HEK293 (cell line): ENCODE data around the gene AZGP1.
"Not testable (repeated sequence)": the region's sequence is repeated elsewhere in the genome, so short reads cannot be mapped to it uniquely, and the experiment has no call there.

Experiments used
- CTCF ChIA-PET: fragments of 350-600 bp; formaldehyde crosslinking; extraction: SDS; loops from one replicate; lab custom pipeline; 2021; ENCODE audit warnings: antibody characterized with exemption; lab: Yijun Ruan, JAX
- POLR2A ChIA-PET: fragments of 300-600 bp; formaldehyde crosslinking; extraction: SDS; loops from one replicate; lab custom pipeline; 2020; ENCODE audit warnings: antibody characterized with exemption, inconsistent platforms; lab: Yijun Ruan, JAX
- H3K27ac ChIP-seq: fragments of 200-500 bp; sonication (Bioruptor generic); 2 replicates; pipeline ENCODE4 v1.5.1; 2014; ENCODE audit warnings: low read depth, low read length, control low read depth, inconsistent platforms; ENCODE audit errors: extremely low read depth
- H3K36me3 ChIP-seq, 2 experiments: fragments of 200-500 bp in 1 of 2; sonication (Bioruptor generic) in 1 of 2; 1 replicate in 1 of 2; 2 replicates in 1 of 2; pipeline ENCODE4 v1.5.1; 2014 to 2017; ENCODE audit warnings: inconsistent platforms in 2 of 2, low read length in 2 of 2; ENCODE audit not compliant: control insufficient read depth in 2 of 2, insufficient read depth in 1 of 2
- H3K4me1 ChIP-seq: fragments of 200-500 bp; sonication (Bioruptor generic); 2 replicates; pipeline ENCODE4 v1.5.1; 2014; ENCODE audit warnings: mild to moderate bottlenecking, low read length, inconsistent platforms; ENCODE audit not compliant: control insufficient read depth, insufficient read depth
- H3K4me3 ChIP-seq: 2 replicates; pipeline ENCODE4 v1.5.1; 2011; ENCODE audit warnings: low read depth, mild to moderate bottlenecking, control low read depth, low read length, moderate library complexity
- H3K9me3 ChIP-seq: fragments of 200-500 bp; sonication (Bioruptor generic); 2 replicates; pipeline ENCODE4 v1.5.1; 2014; ENCODE audit warnings: low read depth, low read length, inconsistent platforms; ENCODE audit not compliant: control insufficient read depth, insufficient read depth
- AEBP2 ChIP-seq: fragments of 450-650 bp; formaldehyde crosslinking; IDR thresholded peaks from 2 replicates; pipeline ENCODE4 v1.5.1; 2016; ENCODE audit warnings: missing biosample characterization, missing genetic modification characterization, borderline replicate concordance
- GLI4 ChIP-seq: fragments of 450-650 bp; formaldehyde crosslinking; IDR thresholded peaks from 2 replicates; pipeline ENCODE4 v1.5.1; 2016; ENCODE audit warnings: missing biosample characterization, missing genetic modification characterization
- GLIS2 ChIP-seq: fragments of 450-650 bp; formaldehyde crosslinking; IDR thresholded peaks from 2 replicates; pipeline ENCODE4 v1.5.1; 2016; ENCODE audit warnings: missing biosample characterization, missing genetic modification characterization
- KLF1 ChIP-seq: fragments of 450-650 bp; formaldehyde crosslinking; IDR thresholded peaks from 2 replicates; pipeline ENCODE4 v1.5.1; 2016; ENCODE audit warnings: missing biosample characterization, missing genetic modification characterization
- KLF7 ChIP-seq: fragments of 450-650 bp; formaldehyde crosslinking; IDR thresholded peaks from 2 replicates; pipeline ENCODE4 v1.5.1; 2016; ENCODE audit warnings: missing biosample characterization, missing genetic modification characterization, borderline replicate concordance
- OVOL3 ChIP-seq: fragments of 450-650 bp; formaldehyde crosslinking; IDR thresholded peaks from 2 replicates; pipeline ENCODE4 v1.5.1; 2016; ENCODE audit warnings: missing biosample characterization, missing genetic modification characterization
- SCRT1 ChIP-seq: fragments of 450-650 bp; formaldehyde crosslinking; IDR thresholded peaks from 2 replicates; pipeline ENCODE4 v1.5.1; 2016; ENCODE audit warnings: missing biosample characterization, missing genetic modification characterization, borderline replicate concordance
- ZBTB11 ChIP-seq: fragments of 450-650 bp; formaldehyde crosslinking; conservative IDR thresholded peaks from 2 replicates; pipeline ENCODE4 v1.5.1; 2016; ENCODE audit warnings: low read depth, missing biosample characterization, missing genetic modification characterization
- ZBTB48 ChIP-seq: fragments of 450-650 bp; formaldehyde crosslinking; IDR thresholded peaks from 2 replicates; pipeline ENCODE4 v1.5.1; 2016; ENCODE audit warnings: missing biosample characterization, missing genetic modification characterization
- ZNF121 ChIP-seq: fragments of 450-650 bp; formaldehyde crosslinking; IDR thresholded peaks from 2 replicates; pipeline ENCODE4 v1.5.1; 2016; ENCODE audit warnings: missing biosample characterization, missing genetic modification characterization
- ZNF133 ChIP-seq: fragments of 450-650 bp; formaldehyde crosslinking; IDR thresholded peaks from 2 replicates; pipeline ENCODE4 v1.5.1; 2016; ENCODE audit warnings: missing biosample characterization, missing genetic modification characterization
- ZNF140 ChIP-seq: fragments of 450-650 bp; formaldehyde crosslinking; IDR thresholded peaks from 2 replicates; pipeline ENCODE4 v1.5.1; 2016; ENCODE audit warnings: missing biosample characterization, missing genetic modification characterization
- ZNF155 ChIP-seq: fragments of 450-650 bp; formaldehyde crosslinking; IDR thresholded peaks from 2 replicates; pipeline ENCODE4 v1.5.1; 2016; ENCODE audit warnings: missing biosample characterization, missing genetic modification characterization
- ZNF169 ChIP-seq: fragments of 450-650 bp; formaldehyde crosslinking; IDR thresholded peaks from 2 replicates; pipeline ENCODE4 v1.5.1; 2016; ENCODE audit warnings: missing biosample characterization, missing genetic modification characterization
- ZNF350 ChIP-seq: fragments of 450-650 bp; formaldehyde crosslinking; IDR thresholded peaks from 2 replicates; pipeline ENCODE4 v1.5.0; 2017; ENCODE audit warnings: missing biosample characterization, mild to moderate bottlenecking, missing genetic modification characterization
- ZNF354C ChIP-seq: fragments of 450-650 bp; formaldehyde crosslinking; IDR thresholded peaks from 2 replicates; pipeline ENCODE4 v1.5.1; 2016; ENCODE audit warnings: missing biosample characterization, missing genetic modification characterization, low read depth, borderline replicate concordance
- ZNF555 ChIP-seq: fragments of 450-650 bp; formaldehyde crosslinking; conservative IDR thresholded peaks from 2 replicates; pipeline ENCODE4 v1.5.1; 2017; ENCODE audit warnings: missing biosample characterization, mild to moderate bottlenecking, missing genetic modification characterization, inconsistent platforms
- ZNF623 ChIP-seq: fragments of 450-650 bp; formaldehyde crosslinking; IDR thresholded peaks from 2 replicates; pipeline ENCODE4 v1.5.1; 2016; ENCODE audit warnings: missing biosample characterization, missing genetic modification characterization
- ZNF670 ChIP-seq: fragments of 450-650 bp; formaldehyde crosslinking; IDR thresholded peaks from 2 replicates; pipeline ENCODE4 v1.5.1; 2016; ENCODE audit warnings: missing biosample characterization, missing genetic modification characterization, low read depth
- ZNF830 ChIP-seq: fragments of 450-650 bp; IDR thresholded peaks from 2 replicates; pipeline ENCODE4 v1.5.0; 2018; ENCODE audit warnings: missing biosample characterization, missing genetic modification characterization, low read depth, mild to moderate bottlenecking, moderate library complexity
- ZSCAN23 ChIP-seq: fragments of 450-650 bp; formaldehyde crosslinking; IDR thresholded peaks from 2 replicates; pipeline ENCODE4 v1.5.1; 2016; ENCODE audit warnings: missing biosample characterization, missing genetic modification characterization
- ZSCAN4 ChIP-seq: fragments of 450-650 bp; formaldehyde crosslinking; IDR thresholded peaks from 2 replicates; pipeline ENCODE4 v1.5.1; 2017; ENCODE audit warnings: missing biosample characterization, missing genetic modification characterization
- TF ChIP-seq, protein P1 (sequence below): IDR thresholded peaks from 2 replicates; pipeline ENCODE4 v1.6.1; 2011; ENCODE audit warnings: mild to moderate bottlenecking, low read depth, low read length, borderline replicate concordance
- TF ChIP-seq, protein P2 (sequence below): fragments of 450-650 bp; formaldehyde crosslinking; IDR thresholded peaks from 2 replicates; pipeline ENCODE4 v1.5.1; 2016; ENCODE audit warnings: missing biosample characterization, missing genetic modification characterization

Gene AZGP1

GRCh38 chr7:99991543-99991942, 15.7 kb upstream of the AZGP1 start:
- POLR2A ChIA-PET = not testable (repeated sequence)

DNA sequence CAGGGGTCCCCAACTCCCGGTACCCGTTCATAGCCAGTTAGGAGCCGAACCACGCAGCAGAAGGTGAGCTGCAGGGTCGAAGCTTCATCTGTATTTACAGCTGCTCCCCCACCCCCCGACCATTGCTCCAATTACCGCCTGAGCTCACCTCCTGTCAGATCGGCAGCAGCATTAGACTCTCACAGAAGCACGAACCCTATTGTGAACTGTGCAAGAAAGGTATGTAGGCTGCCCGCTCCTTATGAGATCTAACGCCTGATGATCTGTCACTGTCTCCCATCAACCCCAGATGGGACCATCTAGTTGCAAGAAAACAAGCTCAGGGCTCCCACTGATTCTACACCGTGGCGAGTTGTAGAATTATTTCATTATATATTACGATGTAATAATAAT, 14.6 kb upstream of the AZGP1 start:
- POLR2A ChIA-PET = interaction anchor here (0.6 kb wide), 1 partner anchor 110 kb away, joined by 3 read pairs; no protein-coding TSS in a partner anchor

More at GRCh38 chr7:99991543-99991942, 15.7 kb upstream of the AZGP1 start:
- H3K27ac ChIP-seq, H3K4me1 ChIP-seq, H3K36me3 ChIP-seq, H3K4me3 ChIP-seq, H3K9me3 ChIP-seq: not testable (repeated sequence)
- CTCF ChIA-PET = interaction anchor here (0.7 to 5.9 kb wide), 14 partner anchors 10 to 577 kb away, joined by 3 to 53 read pairs (median 4); partner anchors contain the start of genes GJC3 and TRIM4

GRCh38 chr7:99987846-99988245, 12.0 kb upstream of the AZGP1 start:
- H3K36me3 ChIP-seq = no peaks in the 10 kb centered on the region
- H3K9me3 ChIP-seq = no peaks in the 10 kb centered on the region
- H3K4me1 ChIP-seq = no peaks in the 10 kb centered on the region
- CTCF ChIA-PET = interaction anchor here (0.5 to 5.9 kb wide), 4 partner anchors 9 to 74 kb away, joined by 3 to 53 read pairs (median 12); partner anchors contain the start of gene ZSCAN21
- TF ChIP-seq OVOL3 (tag by site-specific recombination) = no peak
- TF ChIP-seq KLF1 (tag by site-specific recombination) = no peak
- TF ChIP-seq GLIS2 (tag by site-specific recombination) = no peak
- no peak for TF ChIP-seq AEBP2
- no peak for TF ChIP-seq ZBTB11 (tag by site-specific recombination)
- TF ChIP-seq ZNF354C (tag by site-specific recombination) = no peak
- no peak for TF ChIP-seq ZNF169
- no peak for TF ChIP-seq ZNF623 (tag by site-specific recombination)
- TF ChIP-seq ZSCAN4 (tag by site-specific recombination) = no peak
- no peak for TF ChIP-seq ZNF350 (tag by site-specific recombination)
- TF ChIP-seq ZNF830 (tag by site-specific recombination) = no peak
- TF ChIP-seq GLI4 (tag by site-specific recombination) = no peak
- H3K27ac ChIP-seq = no peak overlapping the region
- POLR2A ChIA-PET = no interaction called here
- no peak overlapping the region for H3K4me3 ChIP-seq

More for the DNA sequence above, 14.6 kb upstream of the AZGP1 start:
- H3K27ac ChIP-seq = no peak overlapping the region
- H3K4me3 ChIP-seq = no peak overlapping the region
- CTCF ChIA-PET = interaction anchor here (0.6 to 5.9 kb wide), 26 partner anchors 9 to 576 kb away, joined by 3 to 53 read pairs (median 4); partner anchors contain the start of genes AP4M1, AZGP1 and GJC3
- H3K36me3 ChIP-seq = no peaks in the 10 kb centered on the region
- H3K9me3 ChIP-seq = no peaks in the 10 kb centered on the region
- TF ChIP-seq ZNF121 = no peak
- TF ChIP-seq SCRT1 (tag by site-specific recombination) = no peak
- no peak for TF ChIP-seq KLF7
- TF ChIP-seq, protein P1, sequence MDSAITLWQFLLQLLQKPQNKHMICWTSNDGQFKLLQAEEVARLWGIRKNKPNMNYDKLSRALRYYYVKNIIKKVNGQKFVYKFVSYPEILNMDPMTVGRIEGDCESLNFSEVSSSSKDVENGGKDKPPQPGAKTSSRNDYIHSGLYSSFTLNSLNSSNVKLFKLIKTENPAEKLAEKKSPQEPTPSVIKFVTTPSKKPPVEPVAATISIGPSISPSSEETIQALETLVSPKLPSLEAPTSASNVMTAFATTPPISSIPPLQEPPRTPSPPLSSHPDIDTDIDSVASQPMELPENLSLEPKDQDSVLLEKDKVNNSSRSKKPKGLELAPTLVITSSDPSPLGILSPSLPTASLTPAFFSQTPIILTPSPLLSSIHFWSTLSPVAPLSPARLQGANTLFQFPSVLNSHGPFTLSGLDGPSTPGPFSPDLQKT = no peak
- TF ChIP-seq ZNF140 (tag by site-specific recombination) = no peak
- TF ChIP-seq, protein P2, sequence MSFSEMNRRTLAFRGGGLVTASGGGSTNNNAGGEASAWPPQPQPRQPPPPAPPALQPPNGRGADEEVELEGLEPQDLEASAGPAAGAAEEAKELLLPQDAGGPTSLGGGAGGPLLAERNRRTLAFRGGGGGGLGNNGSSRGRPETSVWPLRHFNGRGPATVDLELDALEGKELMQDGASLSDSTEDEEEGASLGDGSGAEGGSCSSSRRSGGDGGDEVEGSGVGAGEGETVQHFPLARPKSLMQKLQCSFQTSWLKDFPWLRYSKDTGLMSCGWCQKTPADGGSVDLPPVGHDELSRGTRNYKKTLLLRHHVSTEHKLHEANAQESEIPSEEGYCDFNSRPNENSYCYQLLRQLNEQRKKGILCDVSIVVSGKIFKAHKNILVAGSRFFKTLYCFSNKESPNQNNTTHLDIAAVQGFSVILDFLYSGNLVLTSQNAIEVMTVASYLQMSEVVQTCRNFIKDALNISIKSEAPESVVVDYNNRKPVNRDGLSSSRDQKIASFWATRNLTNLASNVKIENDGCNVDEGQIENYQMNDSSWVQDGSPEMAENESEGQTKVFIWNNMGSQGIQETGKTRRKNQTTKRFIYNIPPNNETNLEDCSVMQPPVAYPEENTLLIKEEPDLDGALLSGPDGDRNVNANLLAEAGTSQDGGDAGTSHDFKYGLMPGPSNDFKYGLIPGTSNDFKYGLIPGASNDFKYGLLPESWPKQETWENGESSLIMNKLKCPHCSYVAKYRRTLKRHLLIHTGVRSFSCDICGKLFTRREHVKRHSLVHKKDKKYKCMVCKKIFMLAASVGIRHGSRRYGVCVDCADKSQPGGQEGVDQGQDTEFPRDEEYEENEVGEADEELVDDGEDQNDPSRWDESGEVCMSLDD (tag by site-specific recombination) = no peak
- TF ChIP-seq ZNF670 = no peak
- TF ChIP-seq ZNF133 (tag by site-specific recombination) = no peak
- no peak for TF ChIP-seq ZBTB48 (tag by site-specific recombination)
- TF ChIP-seq ZSCAN23 = no peak
- no peak for TF ChIP-seq ZNF555 (tag by site-specific recombination)
- TF ChIP-seq ZNF155 (tag by site-specific recombination) = no peak
- H3K4me1 ChIP-seq = no peaks in the 10 kb centered on the region
